HG02610 (cell line): Measurements from ENCODE around the gene THADA.

Experiments
- ATAC-seq: cut with Tn5 transposase; IDR thresholded peaks from one replicate; pipeline ENCODE4 v1.9.1; 2021; ENCODE audit warnings: mild to moderate bottlenecking, moderate library complexity; ENCODE audit not compliant: unreplicated experiment

Gene THADA

GRCh38 chr2:43509886-43510285 is 86.0 kb downstream of the THADA start:
- ATAC-seq: no peak

- ATAC-seq: no peak
These were observed 87.6 kb downstream of the THADA start for GRCh38 chr2:43508209-43508608.

GRCh38 chr2:43507137-43507536 is 88.7 kb downstream of the THADA start:
- ATAC-seq: no peak

- ATAC-seq: no peak
These were observed 100.1 kb downstream of the THADA start for GRCh38 chr2:43495727-43496126.

- ATAC-seq: no peak
These were observed 101.9 kb downstream of the THADA start for GRCh38 chr2:43493954-43494353.

- ATAC-seq: no peak
These were observed 104.7 kb downstream of the THADA start for GRCh38 chr2:43491065-43491639.

- no peak for ATAC-seq
These were observed 105.5 kb downstream of the THADA start for GRCh38 chr2:43490252-43490786.

- ATAC-seq: no peak
These were observed 107.1 kb downstream of the THADA start for GRCh38 chr2:43488737-43489136.

GRCh38 chr2:43486603-43487002 is 109.2 kb downstream of the THADA start:
- ATAC-seq: no peak

- ATAC-seq: no peak
These were observed 111.4 kb downstream of the THADA start for GRCh38 chr2:43484323-43484930.

GRCh38 chr2:43482961-43483360 is 112.9 kb downstream of the THADA start:
- peak; percentile 68 for ATAC-seq

GRCh38 chr2:43481927-43482542 is 113.8 kb downstream of the THADA start:
- ATAC-seq: no peak

- ATAC-seq: no peak
These were observed 115.0 kb downstream of the THADA start for GRCh38 chr2:43480874-43481273.

- ATAC-seq: peak; percentile 40
These were observed 117.3 kb downstream of the THADA start for GRCh38 chr2:43478412-43479086.

GRCh38 chr2:43475922-43476321 is 119.9 kb downstream of the THADA start:
- ATAC-seq: no peak

- ATAC-seq: no peak
These were observed 120.5 kb downstream of the THADA start for GRCh38 chr2:43475137-43475846.

- no peak for ATAC-seq
These were observed 121.6 kb downstream of the THADA start for GRCh38 chr2:43474273-43474672.

GRCh38 chr2:43473767-43474166 is 122.1 kb downstream of the THADA start:
- no peak for ATAC-seq

- ATAC-seq: no peak
These were observed 123.2 kb downstream of the THADA start for GRCh38 chr2:43472527-43473194.

- ATAC-seq: no peak
These were observed 126.1 kb downstream of the THADA start for GRCh38 chr2:43469713-43470112.

- ATAC-seq: no peak
These were observed 126.7 kb downstream of the THADA start for GRCh38 chr2:43469094-43469493.
